HUES48 (cell line): ENCODE data around the gene SCAF1.
A peak's percentile ranks its signal among the peaks of the same experiment; 100 is the strongest.

Source experiments
- H3K27ac ChIP-seq: one replicate; pipeline ENCODE4 v1.7.0; 2013; ENCODE audit warnings: low read depth, low read length, inconsistent platforms
- H3K27me3 ChIP-seq: 2 replicates; pipeline ENCODE4 v1.6.1; 2013; ENCODE audit warnings: mild to moderate bottlenecking, low read length; ENCODE audit not compliant: control insufficient read depth, insufficient read depth
- H3K36me3 ChIP-seq: 2 replicates; pipeline ENCODE4 v1.6.1; 2013; ENCODE audit warnings: low read length; ENCODE audit not compliant: control insufficient read depth, insufficient read depth
- H3K4me1 ChIP-seq: 2 replicates; pipeline ENCODE4 v1.6.1; 2013; ENCODE audit warnings: mild to moderate bottlenecking, low read length; ENCODE audit not compliant: control insufficient read depth, insufficient read depth
- H3K4me3 ChIP-seq: 2 replicates; pipeline ENCODE4 v1.5.1; 2013; ENCODE audit warnings: mild to moderate bottlenecking, low read depth, low read length
- H3K9ac ChIP-seq: 2 replicates; pipeline ENCODE4 v1.6.1; 2013; ENCODE audit warnings: mild to moderate bottlenecking, low read depth, low read length, moderate library complexity
- H3K9me3 ChIP-seq: 2 replicates; pipeline ENCODE4 v1.6.1; 2013; ENCODE audit warnings: low read length; ENCODE audit not compliant: control insufficient read depth, insufficient read depth

Gene SCAF1

DNA sequence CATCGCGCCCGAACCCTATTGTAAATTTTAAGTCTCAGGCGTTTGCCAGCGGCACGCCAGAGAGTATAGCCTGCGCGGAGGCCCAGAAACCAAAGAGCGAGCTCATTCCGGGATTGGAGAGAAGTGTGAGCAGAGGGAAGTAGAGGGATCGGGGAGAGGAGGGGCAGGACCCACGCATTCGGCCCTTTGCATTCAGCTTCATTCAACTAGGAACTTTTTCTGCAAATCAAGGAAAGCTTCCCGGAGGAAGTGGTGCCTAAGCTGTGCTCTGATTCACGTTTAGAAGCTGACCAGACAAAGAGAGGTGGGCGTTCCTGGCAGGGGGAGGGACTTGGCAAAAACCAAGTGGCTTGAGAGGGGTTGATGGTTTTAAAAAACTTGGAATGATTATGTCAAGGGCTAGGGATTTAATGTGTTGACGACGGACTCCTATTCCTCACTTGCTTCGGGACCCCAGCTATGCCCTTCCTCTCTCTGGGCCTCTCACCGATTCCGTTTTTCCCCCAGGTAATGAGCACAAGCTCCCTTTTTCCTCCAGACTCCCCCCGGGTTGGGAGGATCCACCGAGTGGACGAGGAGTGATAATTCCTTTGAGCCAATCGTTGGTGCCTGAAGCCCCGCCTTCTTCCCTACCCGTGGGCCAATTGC is 34.3 kb downstream of the SCAF1 start:
- peaks cover 19% of the 10 kb centered on the region for H3K4me1 ChIP-seq
- peak overlapping the region; percentile 67 for H3K4me3 ChIP-seq
- H3K36me3 ChIP-seq: peaks cover 15% of the 10 kb centered on the region
- H3K9me3 ChIP-seq: no peaks in the 10 kb centered on the region
- peak overlapping the region; percentile 96 for H3K9ac ChIP-seq
- peak overlapping the region; percentile 96 for H3K27ac ChIP-seq
- no peaks in the 10 kb centered on the region for H3K27me3 ChIP-seq

DNA sequence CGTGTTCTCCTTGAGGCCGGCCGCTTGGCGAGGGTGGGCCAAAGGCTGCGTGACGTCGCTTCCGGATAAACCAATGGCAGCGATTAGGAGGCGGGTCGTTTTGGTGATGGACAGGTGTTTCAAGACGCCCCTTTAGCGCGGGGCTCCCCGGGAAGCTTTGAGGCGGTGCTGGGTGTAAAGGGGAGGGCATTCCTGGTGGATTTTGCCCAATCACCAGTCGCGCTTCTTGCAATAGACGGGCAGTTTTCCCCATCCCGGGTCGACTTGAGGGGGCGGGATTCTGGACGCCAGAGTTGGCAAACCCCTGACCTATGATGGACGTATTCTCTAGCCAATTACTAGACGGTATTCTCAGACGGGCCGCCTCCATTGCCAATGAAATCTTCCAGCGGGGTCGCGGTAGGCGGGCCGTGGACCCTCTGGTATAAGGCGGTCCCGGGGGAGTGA is 34.8 kb downstream of the SCAF1 start:
- H3K4me1 ChIP-seq: peaks cover 18% of the 10 kb centered on the region

DNA sequence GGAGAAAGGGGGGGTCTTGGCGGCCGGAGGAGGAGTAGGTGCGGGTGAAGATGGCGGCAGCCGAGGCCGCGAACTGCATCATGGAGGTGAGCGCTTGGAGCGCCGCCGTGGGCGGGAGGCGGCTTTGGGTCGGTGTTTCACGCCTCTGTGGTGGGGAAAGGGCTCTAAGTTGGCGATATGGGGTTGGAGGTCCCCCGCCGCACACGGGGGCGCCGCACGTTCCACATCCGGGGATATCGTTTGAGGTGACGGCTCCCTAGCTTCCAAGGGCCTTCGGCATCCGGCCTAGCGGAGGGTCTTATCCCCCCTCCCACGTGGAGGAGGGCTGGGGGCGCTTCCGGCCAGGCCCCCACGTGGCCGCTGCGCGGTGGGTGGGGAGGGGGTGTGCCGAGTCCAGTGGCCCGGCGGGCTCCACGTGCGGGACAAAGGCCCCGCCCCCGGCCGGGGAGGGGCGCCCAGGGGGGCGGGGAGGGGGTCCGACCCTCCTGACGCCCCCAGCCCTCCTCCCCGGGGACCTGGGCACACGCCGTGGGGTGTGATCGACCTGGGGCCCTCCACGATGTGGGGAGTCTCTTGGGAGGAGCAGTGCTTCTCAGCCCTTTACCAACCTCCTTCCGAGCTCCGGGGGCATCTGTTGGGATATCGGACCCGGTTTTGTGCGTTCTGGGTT is 35.4 kb downstream of the SCAF1 start, which contains the start of gene PRMT1:
TSS of gene PRMT1 (plus strand) at position 41 of the 670 bp plus-strand sequence. CDS start at position 51, 10 bp downstream.
- peaks cover 26% of the 10 kb centered on the region for H3K36me3 ChIP-seq
- peak within 1 kb of the TSS; percentile 93 for H3K4me3 ChIP-seq
- peak within 1 kb of the TSS; percentile 98 for H3K27ac ChIP-seq
- no peaks in the 10 kb centered on the region for H3K9me3 ChIP-seq
- H3K4me1 ChIP-seq: peaks cover 13% of the 10 kb centered on the region
- peak within 1 kb of the TSS; percentile 99 for H3K9ac ChIP-seq
- no peaks in the 10 kb centered on the region for H3K27me3 ChIP-seq

More for the DNA sequence above, 34.8 kb downstream of the SCAF1 start:
- Histone ChIP-seq H3K27ac (peak overlapping the region; percentile 98), H3K9ac (peak overlapping the region; percentile 99), H3K4me3 (peak overlapping the region; percentile 93), H3K36me3 (peaks cover 20% of the 10 kb centered on the region), H3K27me3 (no peaks in the 10 kb centered on the region), H3K9me3 (no peaks in the 10 kb centered on the region)

DNA sequence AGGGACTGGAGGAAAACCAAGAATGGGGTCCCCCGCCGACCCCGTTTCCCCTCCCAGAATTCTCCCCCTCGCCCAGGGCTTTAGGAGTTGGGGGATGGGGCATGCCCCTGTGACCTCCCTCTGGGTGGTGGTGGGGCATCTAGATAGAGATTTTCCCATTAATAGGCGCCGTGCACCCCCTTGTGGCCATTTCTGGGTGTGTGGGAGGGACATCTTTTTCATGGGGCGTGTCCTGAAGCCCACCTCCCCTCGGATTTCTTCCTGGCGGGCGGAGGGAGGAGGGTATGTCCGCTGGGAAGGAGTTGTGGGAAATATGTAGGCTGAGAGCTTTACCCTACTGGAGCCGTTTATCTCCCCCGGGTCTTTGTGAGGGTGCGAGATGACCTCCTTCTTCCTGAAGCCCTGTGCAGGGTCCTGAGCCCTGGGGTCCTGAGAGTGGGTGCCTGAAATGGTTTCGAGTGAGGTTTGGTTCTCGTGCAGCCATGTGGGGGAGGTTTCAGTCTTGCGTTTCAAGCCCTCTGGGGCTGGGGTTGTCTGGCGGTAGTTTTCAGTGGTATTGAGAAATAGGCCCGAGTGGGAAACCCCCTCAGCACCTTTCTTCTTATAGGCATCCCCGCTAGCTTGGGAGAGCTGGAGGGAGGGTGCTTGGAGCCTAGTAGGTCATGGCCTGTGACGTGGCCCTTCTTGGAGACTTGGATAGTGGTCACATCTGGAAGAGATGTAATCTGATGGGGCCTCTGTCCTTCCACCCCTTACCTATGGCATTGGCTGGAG is 36.1 kb downstream of the SCAF1 start:
- H3K4me1 ChIP-seq: peaks cover 13% of the 10 kb centered on the region
- peak overlapping the region; percentile 90 for H3K9ac ChIP-seq
- H3K27me3 ChIP-seq: no peaks in the 10 kb centered on the region
- H3K36me3 ChIP-seq: peaks cover 33% of the 10 kb centered on the region
- H3K9me3 ChIP-seq: no peaks in the 10 kb centered on the region
- H3K4me3 ChIP-seq: peak overlapping the region; percentile 93
- H3K27ac ChIP-seq: peak overlapping the region; percentile 98

DNA sequence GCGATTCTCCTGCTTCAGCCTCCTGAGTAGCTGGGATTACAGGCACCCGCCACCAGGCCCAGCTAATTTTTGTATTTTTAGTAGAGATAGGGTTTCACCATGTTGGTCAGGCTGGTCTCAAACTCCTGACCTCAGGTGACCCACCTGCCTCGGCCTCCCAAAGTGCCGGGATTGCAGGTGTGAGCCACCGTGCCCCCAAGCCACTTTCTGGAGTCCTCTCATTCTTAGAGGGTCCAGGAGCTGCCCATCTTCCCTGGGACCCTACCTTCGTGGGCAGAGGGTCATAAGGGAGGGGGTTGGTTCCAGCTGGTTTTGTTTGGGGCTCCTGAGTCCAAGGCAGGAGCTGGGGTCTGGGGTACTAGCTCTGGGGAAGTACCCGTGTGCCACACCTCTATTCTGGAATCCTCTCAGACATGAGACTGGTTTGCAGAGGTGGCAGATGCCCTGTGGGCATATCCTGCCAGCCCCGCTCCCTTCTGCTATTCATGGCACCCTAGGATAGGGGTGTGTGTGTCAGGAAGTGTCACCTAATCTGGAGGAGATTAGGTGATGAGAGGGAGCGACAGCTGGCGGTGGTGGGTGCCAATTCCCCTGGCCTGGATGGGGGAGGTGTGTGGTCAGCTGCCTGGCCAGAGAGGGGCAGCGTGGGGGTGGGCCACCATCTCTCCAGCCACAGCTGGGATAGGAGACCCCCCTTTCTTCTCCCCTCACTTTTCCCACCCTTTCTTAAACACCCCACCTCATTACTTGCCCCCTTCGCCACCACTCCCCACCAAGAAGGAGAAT is 37.2 kb downstream of the SCAF1 start:
- Histone ChIP-seq H3K27ac (peak overlapping the region; percentile 70), H3K9ac (no peak overlapping the region), H3K27me3 (no peaks in the 10 kb centered on the region), H3K36me3 (peaks cover 38% of the 10 kb centered on the region), H3K9me3 (no peaks in the 10 kb centered on the region), H3K4me1 (peaks cover 13% of the 10 kb centered on the region), H3K4me3 (no peak overlapping the region)

DNA sequence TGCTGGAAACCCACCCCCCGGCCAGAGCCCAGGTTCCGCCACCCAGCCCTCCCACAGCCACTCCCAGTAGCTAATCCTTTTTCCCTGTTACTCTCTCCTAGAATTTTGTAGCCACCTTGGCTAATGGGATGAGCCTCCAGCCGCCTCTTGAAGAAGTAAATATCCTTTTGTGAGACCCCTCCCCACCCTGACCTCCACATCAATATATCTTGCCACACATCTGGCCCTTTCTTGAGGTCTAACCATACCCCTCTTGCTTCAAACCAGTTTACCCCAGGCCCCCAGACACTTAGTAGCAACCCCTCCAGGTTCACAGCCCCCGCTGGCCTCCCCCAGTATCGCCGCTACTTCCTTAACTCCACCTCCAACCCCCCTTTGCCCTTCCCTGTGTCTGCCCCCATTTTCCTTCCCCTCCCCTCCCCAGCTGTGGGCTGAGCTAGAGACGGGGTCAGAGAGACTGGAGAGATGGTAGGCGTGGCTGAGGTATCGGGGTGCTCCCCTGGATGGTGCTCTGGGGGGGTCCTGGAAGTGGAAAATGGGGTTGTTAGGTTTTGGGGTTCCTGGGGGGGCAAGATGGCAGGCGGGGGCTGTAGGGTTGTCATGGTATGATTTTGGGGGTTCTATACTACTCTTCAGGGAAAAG is 37.9 kb downstream of the SCAF1 start:
- H3K36me3 ChIP-seq: peaks cover 45% of the 10 kb centered on the region
- H3K4me1 ChIP-seq: peaks cover 13% of the 10 kb centered on the region
- peak overlapping the region; percentile 70 for H3K27ac ChIP-seq

DNA sequence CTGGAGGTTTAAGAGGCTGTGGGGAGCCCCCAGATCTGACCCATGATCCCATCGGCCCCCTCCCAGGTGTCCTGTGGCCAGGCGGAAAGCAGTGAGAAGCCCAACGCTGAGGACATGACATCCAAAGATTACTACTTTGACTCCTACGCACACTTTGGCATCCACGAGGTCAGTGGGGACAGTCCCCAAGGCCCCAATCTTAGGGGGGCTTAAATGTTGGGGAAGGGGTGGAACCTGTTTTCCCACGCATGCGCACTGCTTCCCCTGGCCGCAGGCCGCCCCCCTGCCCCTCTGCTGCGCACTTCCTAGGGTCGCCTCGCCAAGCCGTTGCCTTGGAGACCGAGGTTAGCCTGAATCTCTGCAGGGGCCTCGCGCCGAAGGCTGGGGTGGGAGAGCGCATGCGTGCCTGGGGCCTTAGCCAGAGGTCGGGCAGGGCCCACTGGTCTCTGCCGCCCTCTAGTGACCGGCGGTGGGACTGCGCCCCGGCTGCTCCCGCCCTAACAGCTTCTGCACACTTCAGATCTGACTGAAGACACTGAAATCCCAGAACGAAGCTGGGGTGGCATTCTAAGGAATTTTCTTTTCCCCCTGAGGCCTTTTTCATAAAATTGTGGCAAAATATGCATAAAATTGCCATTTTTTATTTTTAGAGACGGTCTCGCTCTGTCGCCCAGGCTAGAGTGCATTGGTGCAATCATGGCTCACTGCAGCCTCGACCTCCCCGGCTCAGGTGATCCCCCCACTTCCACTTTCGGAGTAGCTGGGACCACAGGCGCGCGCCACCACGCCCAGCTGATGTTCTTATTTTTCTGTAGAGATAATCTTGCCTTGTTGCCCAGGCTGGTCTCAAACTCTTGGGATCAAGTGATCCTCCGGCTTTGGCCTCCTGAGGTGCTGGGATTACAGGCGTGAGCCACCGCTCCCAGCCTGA is 38.7 kb downstream of the SCAF1 start:
- H3K4me1 ChIP-seq: peaks cover 13% of the 10 kb centered on the region
- H3K36me3 ChIP-seq: peaks cover 53% of the 10 kb centered on the region
- no peak overlapping the region for H3K9ac ChIP-seq
- peak overlapping the region; percentile 45 for H3K4me3 ChIP-seq
- H3K27me3 ChIP-seq: no peaks in the 10 kb centered on the region
- peak overlapping the region; percentile 70 for H3K27ac ChIP-seq
- H3K9me3 ChIP-seq: no peaks in the 10 kb centered on the region

More for the DNA sequence above, 37.9 kb downstream of the SCAF1 start:
- no peaks in the 10 kb centered on the region for H3K27me3 ChIP-seq
- no peaks in the 10 kb centered on the region for H3K9me3 ChIP-seq
- no peak overlapping the region for H3K9ac ChIP-seq
- H3K4me3 ChIP-seq: peak overlapping the region; percentile 45

DNA sequence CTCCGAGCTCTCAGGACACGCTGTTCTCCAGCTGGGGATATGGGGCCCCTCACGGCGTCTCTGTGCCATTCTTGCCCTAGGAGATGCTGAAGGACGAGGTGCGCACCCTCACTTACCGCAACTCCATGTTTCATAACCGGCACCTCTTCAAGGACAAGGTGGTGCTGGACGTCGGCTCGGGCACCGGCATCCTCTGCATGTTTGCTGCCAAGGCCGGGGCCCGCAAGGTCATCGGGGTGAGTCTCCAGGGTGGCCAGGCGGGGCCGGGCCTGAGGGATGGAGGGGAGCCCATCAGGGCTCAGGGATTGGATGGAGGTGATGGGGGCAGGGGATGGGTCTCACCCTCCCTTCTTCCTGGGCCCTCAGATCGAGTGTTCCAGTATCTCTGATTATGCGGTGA is 39.8 kb downstream of the SCAF1 start:
- peaks cover 63% of the 10 kb centered on the region for H3K36me3 ChIP-seq
- no peak overlapping the region for H3K4me3 ChIP-seq
- H3K9me3 ChIP-seq: no peaks in the 10 kb centered on the region
- peaks cover 13% of the 10 kb centered on the region for H3K4me1 ChIP-seq
- no peak overlapping the region for H3K9ac ChIP-seq
- H3K27me3 ChIP-seq: no peaks in the 10 kb centered on the region
- no peak overlapping the region for H3K27ac ChIP-seq

DNA sequence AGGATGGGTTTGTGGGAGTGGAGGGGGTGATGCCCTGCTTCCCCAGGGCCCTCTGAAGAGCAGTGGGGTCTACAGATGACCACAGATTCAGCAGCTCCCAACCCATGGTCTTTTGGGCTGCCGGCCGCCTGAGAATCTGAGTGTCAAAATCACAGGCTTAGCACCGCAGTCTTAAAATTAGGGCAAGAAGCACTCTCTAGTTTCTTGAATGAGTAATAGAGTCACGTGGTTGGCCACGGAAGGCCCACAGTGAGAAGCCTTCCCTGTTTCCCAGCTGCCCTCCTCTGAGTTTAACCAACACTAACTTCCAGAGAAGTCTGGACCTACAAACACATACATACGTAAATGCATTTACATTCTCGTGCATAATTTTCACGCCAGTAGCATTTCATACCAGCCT is 40.3 kb downstream of the SCAF1 start:
- Histone ChIP-seq H3K9me3 (no peaks in the 10 kb centered on the region), H3K9ac (no peak overlapping the region), H3K27me3 (no peaks in the 10 kb centered on the region), H3K27ac (no peak overlapping the region), H3K4me3 (no peak overlapping the region), H3K36me3 (peaks cover 67% of the 10 kb centered on the region), H3K4me1 (peaks cover 13% of the 10 kb centered on the region)
